Neural cell (in vitro differentiated cells): ENCODE results near the gene MEIS3. TPM values are rescaled to one million over a fixed set of nuclear protein-coding genes. Genes with fewer than 3 reads are reported as not detected.

Source experiments
- H2AFZ ChIP-seq: fragments of 200-600, 300-800 bp; sonication (generic), shearing (Covaris generic); 2 replicates; pipeline ENCODE4 v1.6.0; 2014; ENCODE audit warnings: low read depth, mild to moderate bottlenecking, antibody characterized with exemption, low read length, moderate library complexity
- H3F3A ChIP-seq: fragments of 200-600 bp; shearing (Covaris generic); 2 replicates; pipeline ENCODE4 v1.6.1; 2016; ENCODE audit warnings: mild to moderate bottlenecking, moderate library complexity, mixed read lengths, antibody characterized with exemption, low read length; ENCODE audit not compliant: insufficient read depth, poor library complexity, severe bottlenecking
- H3K27ac ChIP-seq: fragments of 200-600, 300-800 bp; sonication (generic), shearing (Covaris generic); 2 replicates; pipeline ENCODE4 v1.5.1; 2014; ENCODE audit warnings: mild to moderate bottlenecking, low read length, moderate library complexity
- H3K27me3 ChIP-seq: fragments of 300-800, 200-600 bp; sonication (generic), shearing (Covaris generic); 2 replicates; pipeline ENCODE4 v1.6.0; 2014; ENCODE audit warnings: mild to moderate bottlenecking, low read depth, low read length, moderate library complexity; ENCODE audit not compliant: insufficient read depth
- H3K36me3 ChIP-seq: fragments of 300-800, 200-600 bp; sonication (generic), shearing (Covaris generic); 2 replicates; pipeline ENCODE4 v1.5.1; 2014; ENCODE audit warnings: mild to moderate bottlenecking, antibody characterized with exemption, low read length, moderate library complexity; ENCODE audit not compliant: insufficient read depth
- H3K4me2 ChIP-seq: fragments of 300-800, 200-600 bp; sonication (generic), shearing (Covaris generic); 2 replicates; pipeline ENCODE4 v1.6.0; 2014; ENCODE audit warnings: mild to moderate bottlenecking, low read length
- H3K4me3 ChIP-seq: fragments of 300-800, 200-600 bp; sonication (generic), shearing (Covaris generic); 2 replicates; pipeline ENCODE4 v1.5.1; 2014; ENCODE audit warnings: mild to moderate bottlenecking, low read length, moderate library complexity
- H3K79me2 ChIP-seq: fragments of 200-600 bp; shearing (Covaris generic); replicated peaks from 2 replicates; pipeline ENCODE4 v1.6.0; 2014; ENCODE audit warnings: mild to moderate bottlenecking, low read length, moderate library complexity; ENCODE audit not compliant: insufficient read depth
- H3K9ac ChIP-seq: fragments of 300-800, 200-600 bp; sonication (generic), shearing (Covaris generic); 2 replicates; pipeline ENCODE4 v1.6.1; 2016; ENCODE audit warnings: mild to moderate bottlenecking, low read length, mixed read lengths
- H3K9me2 ChIP-seq: fragments of 200-600 bp; shearing (Covaris generic); 2 replicates; pipeline ENCODE4 v1.6.1; 2016; ENCODE audit warnings: mild to moderate bottlenecking, low read length, mixed read lengths; ENCODE audit not compliant: insufficient read depth
- H3K9me3 ChIP-seq: fragments of 200-600, 300-800 bp; sonication (generic), shearing (Covaris generic); 2 replicates; pipeline ENCODE4 v1.6.1; 2016; ENCODE audit warnings: mild to moderate bottlenecking, mixed run types, low read length, moderate library complexity, mixed read lengths
- H4K20me1 ChIP-seq: fragments of 200-600 bp; shearing (Covaris generic); 2 replicates; pipeline ENCODE4 v1.6.1; 2016; ENCODE audit warnings: mild to moderate bottlenecking, mixed run types; ENCODE audit not compliant: insufficient read depth
- MXI1 ChIP-seq: fragments of 450-650 bp; conservative IDR thresholded peaks from 2 replicates; pipeline ENCODE4 v1.6.1; 2014; ENCODE audit warnings: antibody characterized with exemption, mild to moderate bottlenecking; ENCODE audit not compliant: poor library complexity, severe bottlenecking
- POLR2AphosphoS5 ChIP-seq: IDR thresholded peaks from 2 replicates; pipeline ENCODE4 v1.6.1; 2012
- REST ChIP-seq: IDR thresholded peaks from 2 replicates; pipeline ENCODE4 v1.6.1; 2012; ENCODE audit warnings: borderline replicate concordance
- SMC3 ChIP-seq: fragments of 450-650 bp; conservative IDR thresholded peaks from 2 replicates; pipeline ENCODE4 v1.6.1; 2014; ENCODE audit warnings: antibody characterized with exemption, mild to moderate bottlenecking, moderate library complexity; ENCODE audit not compliant: poor library complexity
- TAF1 ChIP-seq: IDR thresholded peaks from 2 replicates; pipeline ENCODE4 v1.6.1; 2012; ENCODE audit warnings: low read depth
- polyA plus RNA-seq: library from polyadenylated mRNA; depleted of rRNA; stranded (reverse); fragments of >200 nt; gene quantifications from 2 replicates; pipeline ENCODE4 v1.2.3, GENCODE V29; 2014
- TF ChIP-seq, protein P1 (sequence below): fragments of 450-650 bp; IDR thresholded peaks from 2 replicates; pipeline ENCODE4 v1.5.1; 2014; ENCODE audit warnings: antibody characterized with exemption, mild to moderate bottlenecking, moderate library complexity; ENCODE audit not compliant: poor library complexity, severe bottlenecking

The MEIS3 gene
- polyA plus RNA-seq, 1 donor from 2014 or later = 379 TPM

GRCh38 chr19:47450478-47450877 is 31.2 kb upstream of the MEIS3 start:
- H4K20me1 ChIP-seq = no peaks in the 10 kb centered on the region
- no peaks in the 10 kb centered on the region for H3K9me2 ChIP-seq
- H3K27me3 ChIP-seq = peaks cover 5% of the 10 kb centered on the region
- no peak overlapping the region for H2AFZ ChIP-seq
- no peak overlapping the region for H3K4me3 ChIP-seq
- no peak overlapping the region for H3K4me2 ChIP-seq
- H3K9me3 ChIP-seq = no peaks in the 10 kb centered on the region
- no peak overlapping the region for H3K9ac ChIP-seq
- H3K79me2 ChIP-seq = no peaks in the 10 kb centered on the region
- H3K27ac ChIP-seq = no peak overlapping the region
- TF ChIP-seq MXI1 (no peak), REST (no peak), SMC3 (no peak), TAF1 (no peak)
- TF ChIP-seq, protein P1, sequence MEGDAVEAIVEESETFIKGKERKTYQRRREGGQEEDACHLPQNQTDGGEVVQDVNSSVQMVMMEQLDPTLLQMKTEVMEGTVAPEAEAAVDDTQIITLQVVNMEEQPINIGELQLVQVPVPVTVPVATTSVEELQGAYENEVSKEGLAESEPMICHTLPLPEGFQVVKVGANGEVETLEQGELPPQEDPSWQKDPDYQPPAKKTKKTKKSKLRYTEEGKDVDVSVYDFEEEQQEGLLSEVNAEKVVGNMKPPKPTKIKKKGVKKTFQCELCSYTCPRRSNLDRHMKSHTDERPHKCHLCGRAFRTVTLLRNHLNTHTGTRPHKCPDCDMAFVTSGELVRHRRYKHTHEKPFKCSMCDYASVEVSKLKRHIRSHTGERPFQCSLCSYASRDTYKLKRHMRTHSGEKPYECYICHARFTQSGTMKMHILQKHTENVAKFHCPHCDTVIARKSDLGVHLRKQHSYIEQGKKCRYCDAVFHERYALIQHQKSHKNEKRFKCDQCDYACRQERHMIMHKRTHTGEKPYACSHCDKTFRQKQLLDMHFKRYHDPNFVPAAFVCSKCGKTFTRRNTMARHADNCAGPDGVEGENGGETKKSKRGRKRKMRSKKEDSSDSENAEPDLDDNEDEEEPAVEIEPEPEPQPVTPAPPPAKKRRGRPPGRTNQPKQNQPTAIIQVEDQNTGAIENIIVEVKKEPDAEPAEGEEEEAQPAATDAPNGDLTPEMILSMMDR = no peak
- peaks cover 3% of the 10 kb centered on the region for H3K36me3 ChIP-seq
- no peaks in the 10 kb centered on the region for H3F3A ChIP-seq

DNA sequence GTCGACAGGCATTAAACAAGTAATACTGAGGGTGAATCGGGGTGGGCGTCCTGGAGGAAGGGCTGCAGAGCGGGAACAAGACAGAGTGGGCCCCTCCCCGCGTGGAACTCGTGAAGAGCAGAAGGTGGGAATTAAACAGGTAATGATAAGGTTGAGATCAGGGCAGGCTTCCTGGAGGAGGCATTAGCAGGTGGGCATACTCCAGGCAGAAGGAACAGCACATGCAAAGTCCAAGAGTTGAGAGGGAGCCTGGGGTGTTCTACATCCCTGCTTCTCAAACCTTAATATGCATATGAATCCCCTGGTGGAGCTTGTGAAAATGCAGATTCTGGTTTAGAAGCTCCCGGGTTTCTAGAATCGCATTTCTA is 29.0 kb upstream of the MEIS3 start:
- Histone ChIP-seq H3K9ac (no peak overlapping the region), H3K27me3 (peaks cover 5% of the 10 kb centered on the region), H3K27ac (no peak overlapping the region), H3K36me3 (no peaks in the 10 kb centered on the region), H3K9me2 (no peaks in the 10 kb centered on the region), H4K20me1 (no peaks in the 10 kb centered on the region), H3K9me3 (no peaks in the 10 kb centered on the region), H3K4me2 (no peak overlapping the region), H3K4me3 (no peak overlapping the region), H2AFZ (no peak overlapping the region), H3K79me2 (no peaks in the 10 kb centered on the region), H3F3A (no peaks in the 10 kb centered on the region)
- TF ChIP-seq POLR2AphosphoS5 (no peak), REST (no peak)
